ENCODE measurements around the gene C1orf35. TPM values are rescaled to one million over a fixed set of nuclear protein-coding genes. Genes with fewer than 3 reads are reported as not detected.

The C1orf35 gene
- total and polyA plus RNA-seq, 2 of the 4 experiments (the other 2 are of a cell fraction) = 4.3 to 13.0 TPM

- ChIA-PET CTCF (no interaction called here), POLR2A (ENCODE audit: unreplicated experiment) (interaction anchor here (0.5 kb wide), 1 partner anchor 16 kb away, joined by 3 read pairs; no protein-coding TSS in a partner anchor)
- intact Hi-C loops (cut with micrococcal nuclease) (loop anchor here (5.0 to 10.0 kb wide), 4 partner anchors 85 to 598 kb away; partner anchors contain the start of gene WNT9A), dilution Hi-C loops (cut with HindIII; ENCODE audit: low sequenced_read_pairs, unreplicated experiment) (no loop called here), in situ Hi-C loops (cut with MboI; ENCODE audit: low sequenced_read_pairs) (loop anchor here (10.0 kb wide), 1 partner anchor 318 kb away; no protein-coding TSS in a partner anchor)
- peak; percentile 67 for TF ChIP-seq RCOR1 (IDR thresholded peaks at IDR 0.05; ENCODE audit: insufficient replicate concordance, low read length)
- 0 out of 2 replicates have a peak, but pooled peaks have one; percentile 39 for TF ChIP-seq MXI1 (IDR thresholded peaks at IDR 0.05; ENCODE audit: borderline replicate concordance, low read depth, low read length)
- TF ChIP-seq RAD21 (IDR thresholded peaks at IDR 0.05; ENCODE audit: low read length) = no peak
- no peak for TF ChIP-seq MAFK (IDR thresholded peaks at IDR 0.05; ENCODE audit: low read depth, low read length)
- no peak for TF ChIP-seq ELK1 (IDR thresholded peaks at IDR 0.05; ENCODE audit: borderline replicate concordance, low read depth, low read length)
- no peak for TF ChIP-seq USF2 (IDR thresholded peaks at IDR 0.05; ENCODE audit: low read depth, low read length)
- no peak for TF ChIP-seq CHD1 (IDR thresholded peaks at IDR 0.05; ENCODE audit: low read depth, low read length)
- peak; percentile 97 for TF ChIP-seq POLR2A (IDR thresholded peaks at IDR 0.05; ENCODE audit: low read depth, low read length)
- TF ChIP-seq NFE2L2 (IDR thresholded peaks at IDR 0.05; ENCODE audit: low read depth, low read length) = no peak
- TF ChIP-seq MAZ (IDR thresholded peaks at IDR 0.05; ENCODE audit: borderline replicate concordance, low read depth, low read length) = peak; percentile 77; the same call in 1 of the 2 replicates
- Histone ChIP-seq H4K8ac (ENCODE audit: low read depth in 2 of 2, low read length in 2 of 2) (peak within 1 kb of the TSS; percentile 87 to 89), H3K4ac (ENCODE audit: low read depth, low read length) (peak within 1 kb of the TSS; percentile 98), H2BK120ac (ENCODE audit: low read depth, low read length) (peak within 1 kb of the TSS; percentile 17; the same call in 1 of the 2 replicates), H2BK15ac (ENCODE audit: low read depth, low read length) (no peak within 1 kb of the TSS), H4K5ac (ENCODE audit: low read depth, low read length) (peak within 1 kb of the TSS; percentile 86), H3K9me3 (ENCODE audit: control insufficient read depth, insufficient read depth, low read length) (no peaks in the 10 kb centered on the region), H3K9ac (ENCODE audit: low read depth, low read length) (peak within 1 kb of the TSS; percentile 99), H2AK5ac (ENCODE audit: low read depth, low read length) (peak within 1 kb of the TSS; percentile 100), H2BK5ac (ENCODE audit: low read depth, low read length, poor library complexity, severe bottlenecking) (peak within 1 kb of the TSS; percentile 97), H3K36me3 (ENCODE audit: control insufficient read depth, insufficient read depth, low read length) (peaks cover 2% of the 10 kb centered on the region; the same call in 1 of the 2 replicates), H3K14ac (replicated peaks; ENCODE audit: low read depth, low read length) (peak within 1 kb of the TSS; percentile 81), H2AFZ (replicated peaks; ENCODE audit: low read length, poor library complexity) (peak within 1 kb of the TSS; percentile 94), H3K4me3 (ENCODE audit: insufficient read depth, low read depth, low read length) (peak within 1 kb of the TSS; percentile 100), H3K27me3 (ENCODE audit: control insufficient read depth, insufficient read depth, low read length) (no peaks in the 10 kb centered on the region), H4K91ac (ENCODE audit: insufficient read depth, low read depth, low read length) (peak within 1 kb of the TSS; percentile 92), H3K9me1 (ENCODE audit: insufficient read depth, low read length) (peaks cover 12% of the 10 kb centered on the region; the same call in 1 of the 2 replicates), H3K79me1 (ENCODE audit: low read depth in 1 of 2, low read length in 2 of 2) (peaks cover 3 to 39% of the 10 kb centered on the region in 2 experiments; a peak in 2 of 4 replicates), H3K4me2 (ENCODE audit: low read depth, low read length) (peak within 1 kb of the TSS; percentile 100), H3K27ac (ENCODE audit: insufficient read depth, low read length) (peak within 1 kb of the TSS; percentile 99), H3K23ac (ENCODE audit: low read depth, low read length) (peak within 1 kb of the TSS; percentile 89), H3K56ac (ENCODE audit: extremely low read depth, insufficient read depth, low read length) (peak within 1 kb of the TSS; percentile 83), H3K4me1 (ENCODE audit: control insufficient read depth, insufficient read depth, low read length) (peaks cover 19% of the 10 kb centered on the region), H4K20me1 (ENCODE audit: insufficient read depth, low read length) (peaks cover 54% of the 10 kb centered on the region), H3K18ac (ENCODE audit: low read depth, low read length) (peak within 1 kb of the TSS; percentile 76), H2AK9ac (replicated peaks; ENCODE audit: low read depth, low read length, poor library complexity) (peak within 1 kb of the TSS; percentile 100), H2BK20ac (ENCODE audit: low read depth, low read length) (no peak within 1 kb of the TSS)
- no TSS peak for BruUV-seq (replicated peaks)
- ATAC-seq (ENCODE audit: low read depth) (peak; percentile 89), DNase-seq (peak; percentile 92)
- WGBS, 2 experiments (ENCODE audit: extremely low coverage in 2 of 2, insufficient read length in 1 of 2) = 0% methylated on average over 25 of the region's 87 CpGs; no CpG with 5 or more reads in 1 of the 2 experiments
Measured at GRCh38 chr1:228082214-228082917, 20.8 kb downstream of the C1orf35 start, which contains the start of gene ARF1. Gene ARF1, plus strand, starts transcription at chr1:228082708. Its CDS starts 14,407 bp downstream, at chr1:228097115.

All from IMR-90 (cell line).